ENCODE results near the gene MROH7.

Gene MROH7

DNA sequence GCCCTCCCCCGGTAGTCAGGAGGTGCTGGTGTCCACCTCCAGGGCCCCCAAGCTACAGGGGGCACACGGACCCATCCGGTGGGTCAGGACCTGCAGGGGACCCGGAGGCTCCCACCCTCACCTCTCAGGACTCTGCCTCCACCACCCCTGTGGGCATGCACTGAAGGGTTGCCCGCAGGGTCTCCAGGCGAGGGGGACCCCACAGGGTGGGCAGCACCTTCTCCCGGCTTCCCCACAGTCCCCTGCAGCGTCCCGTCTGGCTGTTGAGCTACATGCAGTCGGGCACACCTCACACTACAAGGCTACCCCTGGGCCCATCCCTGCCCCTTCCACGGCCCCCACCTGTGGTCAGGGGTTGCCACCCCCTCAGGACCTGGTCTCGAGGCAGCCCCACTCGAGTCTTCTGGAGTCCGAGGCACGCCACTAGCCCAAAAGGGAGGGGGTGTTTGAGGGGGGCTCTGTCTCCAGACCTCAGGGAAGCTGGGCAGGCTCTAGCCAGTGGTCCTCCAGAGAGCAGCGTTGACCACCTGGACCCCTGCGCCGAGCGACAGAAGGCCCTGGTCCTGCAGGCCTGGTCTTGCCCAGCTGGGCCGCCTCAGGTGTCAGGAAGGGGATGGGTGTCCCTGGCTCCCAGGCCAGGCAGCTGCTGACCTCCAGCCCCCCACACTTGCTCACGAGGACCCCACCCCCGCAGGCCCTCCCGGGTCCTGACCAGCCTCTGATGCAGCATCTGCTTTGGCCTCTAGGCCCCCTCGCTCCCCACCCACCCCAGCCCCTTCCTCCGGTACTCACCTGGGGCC lies 113.1 kb downstream of the MROH7 start:
- TF ChIP-seq, protein P1, sequence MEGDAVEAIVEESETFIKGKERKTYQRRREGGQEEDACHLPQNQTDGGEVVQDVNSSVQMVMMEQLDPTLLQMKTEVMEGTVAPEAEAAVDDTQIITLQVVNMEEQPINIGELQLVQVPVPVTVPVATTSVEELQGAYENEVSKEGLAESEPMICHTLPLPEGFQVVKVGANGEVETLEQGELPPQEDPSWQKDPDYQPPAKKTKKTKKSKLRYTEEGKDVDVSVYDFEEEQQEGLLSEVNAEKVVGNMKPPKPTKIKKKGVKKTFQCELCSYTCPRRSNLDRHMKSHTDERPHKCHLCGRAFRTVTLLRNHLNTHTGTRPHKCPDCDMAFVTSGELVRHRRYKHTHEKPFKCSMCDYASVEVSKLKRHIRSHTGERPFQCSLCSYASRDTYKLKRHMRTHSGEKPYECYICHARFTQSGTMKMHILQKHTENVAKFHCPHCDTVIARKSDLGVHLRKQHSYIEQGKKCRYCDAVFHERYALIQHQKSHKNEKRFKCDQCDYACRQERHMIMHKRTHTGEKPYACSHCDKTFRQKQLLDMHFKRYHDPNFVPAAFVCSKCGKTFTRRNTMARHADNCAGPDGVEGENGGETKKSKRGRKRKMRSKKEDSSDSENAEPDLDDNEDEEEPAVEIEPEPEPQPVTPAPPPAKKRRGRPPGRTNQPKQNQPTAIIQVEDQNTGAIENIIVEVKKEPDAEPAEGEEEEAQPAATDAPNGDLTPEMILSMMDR (IDR thresholded peaks at IDR 0.05; ENCODE audit: low read depth, low read length, missing control alignments), result no peak
- no peak overlapping the region for H3K4me3 ChIP-seq (replicated peaks; ENCODE audit: low read depth, low read length)
- no peak for DNase-seq (ENCODE audit: extremely low read depth, low read depth)

DNA sequence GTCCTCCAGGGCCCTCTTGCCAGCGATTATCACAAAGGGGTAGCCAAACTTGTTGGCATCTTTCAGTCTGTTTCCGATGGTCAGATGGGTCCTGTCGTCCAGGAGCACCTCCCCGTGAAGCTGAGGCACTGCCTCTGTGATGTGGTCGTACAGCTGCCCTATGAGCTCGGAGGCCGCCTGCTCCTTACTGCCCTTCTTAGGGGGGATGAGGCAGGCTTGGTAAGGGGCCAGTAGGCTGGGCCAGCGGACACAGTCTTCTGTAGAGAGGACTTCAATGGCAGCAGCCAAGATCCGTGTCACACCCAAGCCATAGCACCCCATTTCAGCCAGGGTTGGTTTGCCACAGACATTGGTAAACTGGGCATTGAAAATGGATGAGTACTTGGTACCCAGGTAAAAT lies 116.2 kb downstream of the MROH7 start:
- TF ChIP-seq, protein P1 (IDR thresholded peaks at IDR 0.05; ENCODE audit: low read depth, low read length, missing control alignments), result no peak
- DNase-seq (ENCODE audit: extremely low read depth, low read depth), result no peak
- no peak overlapping the region for H3K4me3 ChIP-seq (replicated peaks; ENCODE audit: low read depth, low read length)

DNA sequence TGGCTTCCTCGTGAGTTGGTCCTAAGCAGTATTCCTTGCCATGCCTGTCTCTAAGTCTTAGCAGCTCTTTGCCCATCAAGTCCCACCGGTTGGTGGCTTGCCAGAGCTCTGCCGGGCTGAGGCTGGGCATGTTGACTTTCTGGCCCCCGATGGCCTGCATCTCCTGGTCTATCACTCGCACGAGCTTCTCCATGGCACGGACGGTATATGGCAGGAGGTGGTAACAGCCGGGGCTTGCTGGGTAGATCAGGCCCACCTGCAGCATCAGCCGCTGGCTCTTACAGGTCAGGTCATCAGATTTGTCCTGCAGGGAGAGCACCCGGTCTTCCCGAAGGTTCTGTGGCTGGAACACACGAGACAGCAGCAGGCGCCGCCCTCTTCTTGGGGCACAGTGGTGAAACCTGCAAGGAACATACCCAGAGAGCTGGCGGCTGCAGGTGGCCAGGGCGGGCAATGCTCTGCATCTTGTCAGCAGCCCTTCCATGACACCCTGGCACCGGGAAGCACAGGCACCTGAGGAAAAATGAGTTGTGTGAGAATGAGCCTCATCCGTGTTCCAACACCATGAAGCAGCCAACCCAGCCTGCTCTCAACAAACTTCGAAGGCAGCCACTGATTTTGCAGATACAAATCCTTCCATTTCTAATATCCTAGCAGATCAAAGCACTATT lies 117.2 kb downstream of the MROH7 start:
- TF ChIP-seq, protein P1 (IDR thresholded peaks at IDR 0.05; ENCODE audit: low read depth, low read length, missing control alignments), result no peak
- no peak for DNase-seq (ENCODE audit: extremely low read depth, low read depth)
- no peak overlapping the region for H3K4me3 ChIP-seq (replicated peaks; ENCODE audit: low read depth, low read length)

Data from HFF-Myc (cell line).